Activated CD4-positive, alpha-beta T cell treated with anti-CD3 and anti-CD28 coated beads, Interleukin-2, amount 10 ng/mL, durations not matched to agents 7 days and 5 days (primary cell): ENCODE data around the gene FBXO22. TPM values are rescaled to one million over a fixed set of nuclear protein-coding genes. Genes with fewer than 3 reads are reported as not detected.
"Not testable (repeated sequence)": the region's sequence is repeated elsewhere in the genome, so short reads cannot be mapped to it uniquely, and the experiment has no call there.

Source experiments
- CTCF ChIA-PET: fragments of 350-600 bp; sonication (Branson Sonifier 250); formaldehyde crosslinking; loops from one replicate; lab custom pipeline; 2021; ENCODE audit warnings: antibody characterized with exemption; lab: Charles Lee
- POLR2A ChIA-PET: fragments of 350-600 bp; sonication (Branson Sonifier 250); formaldehyde crosslinking; loops from one replicate; lab custom pipeline; 2021; ENCODE audit warnings: antibody characterized with exemption; lab: Charles Lee
- DNase-seq: peaks from one replicate; pipeline ENCODE4 v3.0.0-alpha.2; 2020
- H3K27ac Mint-ChIP-seq: one replicate; pipeline ENCODE4 v1.8.0; 2021; ENCODE audit warnings: mild to moderate bottlenecking, moderate library complexity, mixed read lengths
- H3K27me3 Mint-ChIP-seq: one replicate; pipeline ENCODE4 v1.8.0; 2021; ENCODE audit warnings: mixed read lengths
- H3K36me3 Mint-ChIP-seq: one replicate; pipeline ENCODE4 v1.8.0; 2021; ENCODE audit warnings: low read depth, mixed read lengths
- H3K4me1 Mint-ChIP-seq: one replicate; pipeline ENCODE4 v1.8.0; 2021; ENCODE audit warnings: mixed read lengths
- H3K4me3 Mint-ChIP-seq: one replicate; pipeline ENCODE4 v1.8.0; 2021; ENCODE audit warnings: mild to moderate bottlenecking, moderate library complexity, mixed read lengths
- H3K9me3 Mint-ChIP-seq: one replicate; pipeline ENCODE4 v1.8.0; 2021; ENCODE audit warnings: mixed read lengths
- total RNA-seq, 2 experiments: library from RNA; stranded (reverse); gene quantifications; one replicate each; pipeline ENCODE4 v1.2.3, GENCODE V29; 2021

Gene FBXO22
- 10 to 100 TPM; 33.2 to 33.7 TPM for total RNA-seq

DNA sequence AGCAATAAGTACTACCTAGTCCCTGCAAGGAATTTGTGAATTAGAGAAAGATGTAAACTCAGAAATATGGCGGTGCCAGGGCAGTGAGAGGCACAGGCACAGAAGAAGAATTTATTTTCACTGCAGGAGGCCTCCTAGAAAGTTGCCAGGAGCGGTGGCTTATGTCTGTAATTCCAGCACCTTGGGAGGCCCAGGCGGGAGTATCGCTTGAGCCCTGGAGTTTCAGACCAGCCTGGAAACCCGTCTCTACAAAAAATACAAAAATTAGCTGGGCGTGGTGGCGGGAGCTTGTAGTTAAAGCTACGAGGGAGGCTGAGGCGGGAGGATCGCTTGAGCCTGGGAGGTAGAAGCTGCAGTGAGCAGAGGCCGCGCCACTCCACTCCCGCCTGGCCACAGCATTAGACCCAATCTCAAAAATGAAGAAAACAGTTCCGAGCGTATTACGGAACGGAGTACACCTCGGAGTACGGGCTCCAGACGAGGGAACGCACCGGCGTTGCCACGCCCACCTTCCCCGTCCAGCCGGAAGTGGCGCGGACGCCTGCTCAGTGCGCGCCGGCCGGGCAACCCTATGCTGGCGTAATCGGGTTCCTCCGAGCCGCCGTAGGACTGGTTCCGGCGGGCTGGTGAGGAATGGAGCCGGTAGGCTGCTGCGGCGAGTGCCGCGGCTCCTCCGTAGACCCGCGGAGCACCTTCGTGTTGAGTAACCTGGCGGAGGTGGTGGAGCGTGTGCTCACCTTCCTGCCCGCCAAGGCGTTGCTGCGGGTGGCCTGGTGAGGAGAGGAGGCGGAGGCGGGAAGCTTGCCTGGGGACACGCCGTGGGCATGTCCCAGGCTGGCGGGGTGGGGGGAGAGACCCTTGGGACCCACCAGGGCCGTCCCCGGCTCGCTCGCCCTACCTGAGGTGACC, at the start of gene FBXO22:
FBXO22 (plus strand) TSS at position 548 of the 909 bp plus-strand sequence; CDS start at position 634, 86 bp downstream.
- no peaks in the 10 kb centered on the region for H3K27me3 Mint-ChIP-seq
- peak within 1 kb of the TSS; percentile 99 for H3K4me3 Mint-ChIP-seq
- POLR2A ChIA-PET, result no interaction called here
- H3K9me3 Mint-ChIP-seq, result no peaks in the 10 kb centered on the region
- peaks cover 28% of the 10 kb centered on the region for H3K36me3 Mint-ChIP-seq
- peaks cover 50% of the 10 kb centered on the region for H3K4me1 Mint-ChIP-seq
- CTCF ChIA-PET, result interaction anchor here (0.6 to 0.7 kb wide), 2 partner anchors 27 to 514 kb away, joined by 3 read pairs; no protein-coding TSS in a partner anchor
- DNase-seq, result peak; percentile 92
- peak within 1 kb of the TSS; percentile 97 for H3K27ac Mint-ChIP-seq

DNA sequence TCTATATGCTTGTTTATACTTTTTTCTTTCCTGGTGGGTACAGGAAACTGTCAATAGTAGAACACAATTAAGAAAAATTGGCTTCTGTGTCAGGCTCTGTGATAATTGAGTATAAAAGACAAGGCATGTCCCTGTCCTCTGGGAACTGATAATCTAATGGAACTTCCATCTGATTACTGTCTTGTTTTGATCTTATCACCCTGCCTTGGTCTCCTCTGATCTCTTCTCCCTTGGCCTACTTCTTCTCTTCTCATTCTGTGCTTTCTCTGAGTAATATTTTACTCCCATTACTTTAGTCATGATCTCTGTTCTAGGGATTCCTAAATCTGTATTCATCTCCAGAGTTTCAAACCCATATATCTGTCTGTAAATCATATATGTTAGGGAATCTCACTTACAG, 45.8 kb upstream of the FBXO22 start:
- Mint-ChIP-seq H3K36me3 (peaks cover 51% of the 10 kb centered on the region), H3K4me3 (no peak overlapping the region), H3K27me3 (no peaks in the 10 kb centered on the region), H3K9me3 (no peaks in the 10 kb centered on the region), H3K27ac (no peak overlapping the region), H3K4me1 (peaks cover 10% of the 10 kb centered on the region)
- POLR2A ChIA-PET, result no interaction called here
- CTCF ChIA-PET, result no interaction called here
- no peak for DNase-seq

DNA sequence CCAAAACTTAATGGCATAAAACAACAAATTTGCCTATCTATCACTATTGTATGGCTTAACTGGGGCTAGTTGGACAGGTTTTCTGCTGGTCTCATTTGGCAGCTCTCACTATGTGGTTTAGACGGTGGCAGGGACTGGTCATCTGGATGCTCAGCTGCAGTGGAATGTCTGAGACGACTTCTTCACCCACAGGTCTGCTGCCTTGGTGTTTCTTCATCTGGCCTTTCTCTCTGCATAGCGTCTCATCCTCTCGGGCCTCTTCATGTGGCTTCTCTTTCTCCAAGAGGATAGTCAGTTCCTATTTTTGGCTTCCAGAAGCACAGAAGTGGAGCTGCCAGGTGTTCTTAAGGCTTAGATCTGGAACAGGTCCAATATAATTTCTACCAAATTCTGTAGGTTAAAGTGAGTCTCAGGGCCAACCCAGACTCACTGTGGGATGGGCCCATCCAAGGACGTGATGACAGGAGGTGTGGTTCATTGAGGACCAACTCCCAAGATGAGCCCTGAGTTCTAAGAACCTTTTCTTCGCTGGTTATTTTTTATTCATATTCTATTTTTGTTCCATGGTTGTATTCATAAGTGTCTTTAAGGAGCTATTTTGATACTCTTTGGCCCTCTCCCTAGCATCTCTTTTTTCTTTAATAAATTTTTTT, 41.8 kb upstream of the FBXO22 start:
- Mint-ChIP-seq H3K4me3 (no peak overlapping the region), H3K27me3 (no peaks in the 10 kb centered on the region), H3K36me3 (peaks cover 57% of the 10 kb centered on the region), H3K9me3 (no peaks in the 10 kb centered on the region), H3K4me1 (peaks cover 34% of the 10 kb centered on the region), H3K27ac (no peak overlapping the region)
- POLR2A ChIA-PET, result no interaction called here
- CTCF ChIA-PET, result interaction anchor here (0.6 kb wide), 1 partner anchor 33 kb away, joined by 5 read pairs; no protein-coding TSS in a partner anchor
- no peak for DNase-seq

DNA sequence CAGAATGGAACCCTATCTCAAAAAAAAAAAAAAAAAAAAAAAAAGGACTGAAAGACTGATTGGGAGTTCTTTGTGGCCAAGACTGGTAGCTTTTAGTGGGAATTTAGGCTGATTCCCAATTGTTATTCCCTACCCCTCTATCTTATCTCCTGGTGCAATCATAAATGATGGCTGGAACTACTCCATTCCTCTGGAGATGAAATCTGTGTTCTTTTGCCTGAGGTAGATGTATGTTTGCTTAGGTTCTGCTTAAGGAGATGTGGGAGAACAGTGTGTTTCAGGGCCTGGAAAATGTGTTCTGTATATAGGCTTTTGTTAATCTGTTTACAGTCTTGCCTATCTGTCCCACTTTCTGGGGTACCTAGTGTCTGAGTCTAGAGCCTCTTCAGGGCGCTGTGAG, 40.9 kb upstream of the FBXO22 start:
- H3K27me3 Mint-ChIP-seq, result no peaks in the 10 kb centered on the region
- POLR2A ChIA-PET, result no interaction called here
- H3K4me3 Mint-ChIP-seq, result no peak overlapping the region
- H3K4me1 Mint-ChIP-seq, result peaks cover 38% of the 10 kb centered on the region
- no peak overlapping the region for H3K27ac Mint-ChIP-seq
- no peak for DNase-seq
- CTCF ChIA-PET, result interaction anchor here (0.6 kb wide), 1 partner anchor 945 kb away, joined by 3 read pairs; no protein-coding TSS in a partner anchor
- H3K9me3 Mint-ChIP-seq, result no peaks in the 10 kb centered on the region
- H3K36me3 Mint-ChIP-seq, result peaks cover 51% of the 10 kb centered on the region

DNA sequence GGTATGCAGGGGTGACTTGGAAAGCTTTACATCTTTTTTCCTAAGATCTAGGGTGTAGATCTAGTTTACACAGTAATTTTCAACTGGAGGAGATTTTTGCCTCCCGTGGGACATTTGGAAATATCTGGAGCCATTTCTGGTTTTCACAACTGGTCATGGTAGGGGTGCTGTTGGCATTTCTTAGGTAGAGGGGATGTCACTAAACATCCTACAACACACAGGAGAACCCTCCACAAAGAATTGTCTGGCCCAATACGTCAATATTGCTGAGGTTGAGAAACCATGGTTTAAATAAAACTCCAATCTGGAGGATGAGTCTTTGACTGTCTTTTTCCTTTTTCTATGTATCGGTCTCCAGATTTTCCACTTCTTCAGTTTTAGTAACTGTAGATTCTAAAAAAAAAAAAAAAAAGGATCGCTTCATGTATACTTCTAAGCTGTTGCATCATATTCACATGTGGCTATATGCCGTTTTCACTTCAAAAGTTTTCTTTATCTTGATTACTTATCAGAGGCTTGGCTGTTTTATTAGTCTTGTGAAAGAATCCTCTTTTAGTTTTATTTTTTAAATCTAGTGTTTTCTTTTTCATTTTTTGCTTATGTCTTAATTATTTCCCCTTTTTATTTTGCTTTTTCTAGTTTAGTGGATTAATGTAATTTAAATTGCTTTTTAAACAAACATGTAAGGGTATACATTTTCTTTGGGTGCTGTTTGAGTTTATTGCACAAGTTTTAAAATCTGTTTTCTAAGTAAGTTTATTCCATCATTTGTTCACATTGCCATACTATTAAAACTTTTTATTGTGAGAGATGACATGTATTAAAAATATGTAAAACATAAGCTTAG, 39.2 kb upstream of the FBXO22 start:
- Mint-ChIP-seq H3K4me1 (peaks cover 36% of the 10 kb centered on the region), H3K4me3 (no peak overlapping the region), H3K27me3 (no peaks in the 10 kb centered on the region), H3K27ac (no peak overlapping the region), H3K36me3 (peaks cover 52% of the 10 kb centered on the region), H3K9me3 (no peaks in the 10 kb centered on the region)
- POLR2A ChIA-PET, result interaction anchor here (0.6 kb wide), 1 partner anchor 1195 kb away, joined by 3 read pairs; no protein-coding TSS in a partner anchor
- CTCF ChIA-PET, result interaction anchor here (0.6 kb wide), 2 partner anchors 86 to 145 kb away, joined by 3 to 5 read pairs; no protein-coding TSS in a partner anchor
- no peak for DNase-seq

DNA sequence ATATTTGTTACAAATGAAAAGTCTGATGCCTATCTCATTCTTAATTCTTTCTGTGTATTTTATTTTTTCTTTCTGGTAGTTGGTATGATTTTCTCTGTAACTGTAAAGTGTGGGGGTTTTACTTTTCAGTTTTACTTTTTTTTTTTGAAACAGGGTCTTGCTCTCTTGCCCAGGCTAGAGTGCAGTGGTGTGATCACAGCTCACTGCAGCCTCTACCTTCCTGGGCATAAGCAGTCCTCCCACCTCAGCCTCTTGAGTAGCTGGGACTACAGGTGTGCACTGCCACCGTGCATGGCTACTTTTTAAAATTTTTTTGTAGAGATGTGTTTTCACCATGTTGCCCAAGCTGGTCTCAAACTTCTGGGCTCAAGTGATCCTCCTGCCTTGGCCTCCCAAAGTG, 37.6 kb upstream of the FBXO22 start:
- H3K27ac Mint-ChIP-seq, H3K9me3 Mint-ChIP-seq, POLR2A ChIA-PET, H3K4me3 Mint-ChIP-seq, H3K27me3 Mint-ChIP-seq, DNase-seq: not testable (repeated sequence)
- peaks cover 32% of the 10 kb centered on the region for H3K4me1 Mint-ChIP-seq
- H3K36me3 Mint-ChIP-seq, result peaks cover 49% of the 10 kb centered on the region
- CTCF ChIA-PET, result interaction anchor here (0.6 to 1.2 kb wide), 2 partner anchors 16 to 24 kb away, joined by 3 read pairs; no protein-coding TSS in a partner anchor

DNA sequence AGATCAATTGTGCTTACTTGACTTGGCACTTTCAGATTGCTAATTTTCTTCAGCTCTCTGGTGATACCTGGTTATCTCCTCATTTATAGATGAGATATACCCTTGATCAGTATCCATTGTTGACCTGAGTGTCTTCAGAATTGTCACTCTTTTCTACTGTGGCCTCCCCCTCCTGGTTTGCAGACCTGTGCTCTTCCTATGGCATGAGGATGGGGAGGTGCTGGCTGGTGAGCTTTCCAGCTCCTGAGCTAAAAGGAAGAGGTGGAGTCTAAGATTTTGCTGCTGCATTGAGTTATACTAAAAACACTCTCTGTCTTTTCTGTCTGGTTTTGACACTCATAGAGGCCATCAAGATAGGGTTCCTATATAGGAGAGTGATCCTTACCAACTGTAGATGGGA, 36.8 kb upstream of the FBXO22 start:
- Mint-ChIP-seq H3K27me3 (no peaks in the 10 kb centered on the region), H3K4me1 (peaks cover 32% of the 10 kb centered on the region), H3K36me3 (peaks cover 47% of the 10 kb centered on the region), H3K27ac (no peak overlapping the region), H3K9me3 (no peaks in the 10 kb centered on the region), H3K4me3 (no peak overlapping the region)
- ChIA-PET CTCF (interaction anchor here (1.2 kb wide), 1 partner anchor 24 kb away, joined by 3 read pairs; no protein-coding TSS in a partner anchor), POLR2A (no interaction called here)
- no peak for DNase-seq

DNA sequence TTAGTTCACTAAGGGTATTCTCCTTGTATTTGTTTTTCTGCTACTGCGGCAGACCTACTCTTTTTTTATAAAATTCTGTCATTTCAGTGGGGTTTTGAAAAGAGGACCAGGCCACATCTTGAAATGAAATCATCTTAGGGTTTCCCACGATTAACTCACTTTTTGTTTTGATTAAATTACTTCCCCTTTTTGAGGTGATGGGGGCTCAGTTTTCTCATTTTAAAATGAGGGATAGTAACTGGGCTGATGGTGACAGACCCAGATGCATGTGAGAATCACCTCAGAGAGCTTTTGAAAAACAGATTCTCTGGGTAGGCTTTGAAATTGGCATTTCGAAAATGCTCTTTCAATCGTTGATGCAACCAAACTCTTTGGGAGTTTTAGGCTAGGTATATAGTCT, 36.2 kb upstream of the FBXO22 start:
- H3K36me3 Mint-ChIP-seq, result peaks cover 43% of the 10 kb centered on the region
- POLR2A ChIA-PET, result no interaction called here
- CTCF ChIA-PET, result no interaction called here

DNA sequence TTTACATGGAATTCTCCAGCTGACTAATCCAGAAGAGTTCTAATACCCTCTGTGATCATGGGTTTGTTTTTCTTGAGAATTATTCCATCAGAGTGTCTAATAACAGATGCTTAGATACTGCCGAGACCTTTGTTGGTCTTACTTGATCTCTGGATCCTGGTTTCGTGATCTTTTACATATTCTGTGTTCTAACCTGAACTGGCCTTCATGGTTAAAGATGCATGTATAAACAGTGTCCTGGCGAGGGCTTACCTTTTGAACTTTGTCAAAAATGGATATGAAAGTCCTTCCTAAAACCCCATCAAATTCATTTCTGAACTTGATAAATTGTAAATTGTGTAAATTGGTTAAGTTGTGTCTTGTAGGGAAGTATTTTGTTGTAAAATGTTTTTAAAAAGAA, 35.7 kb upstream of the FBXO22 start:
- H3K9me3 Mint-ChIP-seq, result no peaks in the 10 kb centered on the region
- H3K27me3 Mint-ChIP-seq, result no peaks in the 10 kb centered on the region
- no peak for DNase-seq
- CTCF ChIA-PET, result interaction anchor here (1.0 kb wide), 1 partner anchor 8 kb away, joined by 5 read pairs; no protein-coding TSS in a partner anchor
- no peak overlapping the region for H3K27ac Mint-ChIP-seq
- H3K4me1 Mint-ChIP-seq, result peaks cover 31% of the 10 kb centered on the region
- POLR2A ChIA-PET, result no interaction called here
- no peak overlapping the region for H3K4me3 Mint-ChIP-seq
- peaks cover 43% of the 10 kb centered on the region for H3K36me3 Mint-ChIP-seq

More for the DNA sequence above, 36.2 kb upstream of the FBXO22 start:
- no peak overlapping the region for H3K27ac Mint-ChIP-seq
- H3K4me1 Mint-ChIP-seq, result peaks cover 32% of the 10 kb centered on the region
- no peak overlapping the region for H3K4me3 Mint-ChIP-seq
- H3K9me3 Mint-ChIP-seq, result no peaks in the 10 kb centered on the region
- H3K27me3 Mint-ChIP-seq, result no peaks in the 10 kb centered on the region
- DNase-seq, result no peak

DNA sequence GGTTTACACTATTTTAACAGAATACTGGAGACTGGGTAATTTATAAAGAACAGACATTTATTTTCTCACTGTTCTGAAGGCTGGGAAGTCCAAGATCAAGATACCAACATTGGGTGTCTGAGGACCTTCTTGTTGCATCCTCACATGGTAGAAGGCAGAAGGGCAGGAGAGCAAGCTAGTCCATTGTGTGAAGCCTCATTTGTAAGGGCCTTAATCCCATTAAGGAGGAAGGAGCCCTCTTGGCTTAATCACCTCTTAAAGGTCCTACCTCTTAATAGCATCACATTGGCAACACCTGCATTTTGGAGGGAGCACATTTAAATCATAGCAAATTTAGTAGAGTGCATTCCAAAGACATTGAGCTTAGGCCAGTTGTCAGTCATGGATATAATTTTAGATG, 34.2 kb upstream of the FBXO22 start:
- Mint-ChIP-seq H3K4me1 (peaks cover 30% of the 10 kb centered on the region), H3K36me3 (peaks cover 49% of the 10 kb centered on the region)
- CTCF ChIA-PET, result no interaction called here

DNA sequence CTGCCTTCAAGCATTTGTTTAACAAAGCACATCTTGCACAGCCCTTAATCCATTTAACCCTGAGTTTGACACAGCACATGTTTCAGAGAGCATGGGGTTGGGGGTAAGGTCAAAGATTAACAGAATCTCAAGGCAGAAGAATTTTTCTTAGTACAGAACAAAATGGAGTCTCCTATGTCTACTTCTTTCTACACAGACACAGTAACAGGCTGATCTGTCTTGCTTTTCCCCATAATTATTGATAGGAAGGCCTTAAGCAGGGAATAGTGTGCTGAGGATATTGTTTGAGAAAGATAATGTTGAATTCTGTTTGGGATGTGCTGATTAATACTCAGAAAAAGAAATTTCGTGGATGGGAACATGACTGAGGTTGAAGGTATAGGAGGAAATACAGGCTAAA, 32.1 kb upstream of the FBXO22 start:
- POLR2A ChIA-PET, H3K27me3 Mint-ChIP-seq, H3K4me3 Mint-ChIP-seq, DNase-seq, CTCF ChIA-PET, H3K27ac Mint-ChIP-seq, H3K9me3 Mint-ChIP-seq: not testable (repeated sequence)
- H3K4me1 Mint-ChIP-seq, result peaks cover 21% of the 10 kb centered on the region
- H3K36me3 Mint-ChIP-seq, result peaks cover 50% of the 10 kb centered on the region

More for the DNA sequence above, 34.2 kb upstream of the FBXO22 start:
- POLR2A ChIA-PET, result no interaction called here
- DNase-seq, result no peak
- Mint-ChIP-seq H3K9me3 (no peaks in the 10 kb centered on the region), H3K27ac (no peak overlapping the region), H3K4me3 (no peak overlapping the region), H3K27me3 (no peaks in the 10 kb centered on the region)

DNA sequence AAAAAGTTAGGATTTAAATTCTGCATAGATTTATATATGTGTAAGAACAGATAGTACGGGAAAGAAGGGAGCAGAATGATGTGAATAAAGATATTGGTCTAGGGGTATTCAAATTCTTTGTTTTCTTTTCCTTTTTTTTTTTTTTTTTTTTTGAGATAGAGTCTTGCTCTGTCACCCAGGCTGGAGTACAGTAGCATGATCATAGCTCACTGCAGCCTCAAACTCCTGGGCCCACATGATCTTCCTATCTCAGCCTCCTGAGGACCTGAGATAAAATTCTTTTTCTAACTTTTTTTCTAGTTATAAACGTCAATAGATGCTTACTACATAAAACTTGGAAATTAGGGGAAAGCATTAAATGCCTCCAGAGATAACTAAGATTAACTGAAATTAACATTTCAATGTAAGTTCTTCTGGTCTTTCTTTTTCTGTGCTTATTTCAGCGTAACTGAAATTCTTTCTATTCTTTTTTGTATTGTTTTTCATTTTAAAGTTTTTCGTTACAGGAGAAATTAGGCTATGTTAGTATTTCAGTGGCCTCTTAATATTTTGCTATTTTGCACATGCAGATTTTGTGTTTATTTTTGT, 31.2 kb upstream of the FBXO22 start:
- Mint-ChIP-seq H3K27ac (no peak overlapping the region), H3K27me3 (no peaks in the 10 kb centered on the region), H3K4me1 (peaks cover 12% of the 10 kb centered on the region), H3K4me3 (no peak overlapping the region), H3K36me3 (peaks cover 49% of the 10 kb centered on the region), H3K9me3 (no peaks in the 10 kb centered on the region)
- DNase-seq, result no peak
- ChIA-PET CTCF (no interaction called here), POLR2A (no interaction called here)
